ENCODE results near the gene MISP. TPM values are rescaled to one million over a fixed set of nuclear protein-coding genes. Genes with fewer than 3 reads are reported as not detected.
A peak's percentile ranks its signal among the peaks of the same experiment; 100 is the strongest.

The MISP gene
- total and polyA plus RNA-seq, 2 of the 13 experiments (the other 11 are each of a cell fraction or from before 2014, with no cell fraction given) = 0.67 to 1.3 TPM

- ChIA-PET POLR2A (no interaction called here), CTCF (ENCODE audit: low intra/inter-chr PET ratio, low total read pairs) (no interaction called here)
- WGBS (ENCODE audit: low lambda C conversion rate) = 97% methylated on average over 79 of the region's 87 CpGs
- H3K27me3 ChIP-seq (ENCODE audit: control insufficient read depth in 1 of 2, insufficient read depth in 2 of 2, low read length in 2 of 2) = no peaks in the 10 kb centered on the region
- no peaks in the 10 kb centered on the region for H3K4me1 ChIP-seq (ENCODE audit: insufficient read depth, low read length)
- DNase-seq (ENCODE audit: low spot score) = no peak
- intact Hi-C loops (cut with micrococcal nuclease; ENCODE audit: unreplicated experiment) (no loop called here), in situ Hi-C loops (cut with HindIII; ENCODE audit: extremely low pct_ligation_motif_present, low pct_unique_long_range_greater_than_20kb) (no loop called here)
- BruUV-seq (replicated peaks) = no TSS peak
- no peak overlapping the region for H3K4me2 ChIP-seq (ENCODE audit: low read depth, low read length)
- ATAC-seq = peak; percentile 1
- H3K27ac ChIP-seq (ENCODE audit: extremely low read length, insufficient read depth, low read length) = no peak overlapping the region
- no peak overlapping the region for H2AFZ ChIP-seq (ENCODE audit: low read length)
- no peaks in the 10 kb centered on the region for H3K9me3 ChIP-seq (ENCODE audit: low read length)
- no peak overlapping the region for H3K4me3 ChIP-seq (replicated peaks in 1 of 3; ENCODE audit: insufficient read depth in 1 of 3, low read depth in 2 of 3, low read length in 3 of 3)
- peaks cover 16 to 34% of the 10 kb centered on the region in 2 experiments; a peak in 4 of 5 replicates for H3K36me3 ChIP-seq (replicated peaks in 1 of 2; ENCODE audit: control insufficient read depth in 1 of 2, insufficient read depth in 2 of 2, low read length in 2 of 2)
- no peak overlapping the region for H3K9ac ChIP-seq (ENCODE audit: insufficient read depth, low read depth, low read length)
- FAIRE-seq = no peak
- peaks cover 29% of the 10 kb centered on the region for H4K20me1 ChIP-seq (ENCODE audit: insufficient read depth, low read length)
- H3K79me2 ChIP-seq (ENCODE audit: insufficient read depth, low read length) = no peaks in the 10 kb centered on the region
- TF ChIP-seq SKIL (CRISPR knock-in tag; IDR thresholded peaks at IDR 0.05; ENCODE audit: borderline replicate concordance) (no peak), POLR2A (IDR thresholded peaks at IDR 0.05; ENCODE audit: insufficient read depth in 1 of 2, low read depth in 2 of 2, low read length in 2 of 2) (peak; percentile 37 to 44; a peak in 2 of 4 replicates), RBFOX2 (IDR thresholded peaks at IDR 0.05; ENCODE audit: low read depth, low read length) (peak; percentile 79), CBFB (CRISPR knock-in tag; IDR thresholded peaks at IDR 0.05) (no peak), ATF7-NPFF (CRISPR knock-in tag; IDR thresholded peaks at IDR 0.05; ENCODE audit: low read depth) (no peak), ZNF446 (CRISPR knock-in tag; IDR thresholded peaks at IDR 0.05) (no peak), ARID5B (CRISPR knock-in tag; IDR thresholded peaks at IDR 0.05) (no peak), TCF7L2 (IDR thresholded peaks at IDR 0.05; ENCODE audit: low read depth, low read length) (no peak), MAFK (conservative IDR thresholded peaks at IDR 0.05 in 1 of 2, IDR thresholded peaks at IDR 0.05 in 1 of 2; ENCODE audit: low read length in 2 of 2) (peak; percentile 56 to 74), ARNTL (CRISPR knock-in tag; IDR thresholded peaks at IDR 0.05) (no peak), CENPT (CRISPR knock-in tag; IDR thresholded peaks at IDR 0.05; ENCODE audit: low read depth) (no peak), HOXA3 (CRISPR knock-in tag; IDR thresholded peaks at IDR 0.05) (peak; percentile 47; the same call in 1 of the 2 replicates)
These were observed 62.6 kb downstream of the MISP start for GRCh38 chr19:813219-814151.

Measured in HepG2 (cell line).